ENCODE results near the gene ARL3.

ARL3 gene

DNA sequence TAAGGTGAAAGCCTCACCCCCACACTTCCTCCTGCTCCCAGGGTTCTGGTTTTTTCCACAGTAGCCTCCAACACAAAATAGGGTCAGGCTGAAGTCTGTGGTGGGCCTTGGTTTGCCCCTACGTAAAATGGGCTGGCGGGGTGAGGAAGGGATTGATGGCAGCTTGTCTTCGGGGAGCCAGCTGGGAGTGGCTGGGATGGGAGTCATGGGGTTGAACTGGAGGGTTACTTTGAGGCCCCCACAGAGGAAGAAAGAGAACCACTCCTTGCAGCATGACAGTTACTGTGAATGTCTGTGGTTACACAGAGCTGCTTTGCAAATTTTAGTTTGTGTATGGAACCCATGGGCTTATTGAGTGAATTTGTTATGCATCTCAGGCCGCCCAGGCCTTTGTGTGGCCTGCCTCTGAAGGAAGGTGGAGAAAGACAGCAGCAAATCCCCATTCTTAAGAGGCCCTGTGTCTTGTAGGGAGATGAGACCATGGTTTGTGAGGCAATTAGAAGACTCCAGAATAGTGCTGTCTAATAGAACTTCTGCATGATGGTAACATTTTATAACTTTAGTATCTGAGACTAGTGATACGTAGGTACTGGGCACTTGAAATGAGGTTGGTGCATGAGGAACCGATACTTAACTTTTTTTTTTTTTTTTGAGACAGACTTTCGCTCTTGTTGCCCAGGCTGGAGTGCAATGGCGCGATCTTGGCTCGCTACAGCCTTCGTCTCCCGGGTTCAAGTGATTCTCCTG, 61.9 kb downstream of the ARL3 start:
- Histone ChIP-seq H3K36me3 (ENCODE audit: control insufficient read depth, insufficient read depth, low read length) (peaks cover 25% of the 10 kb centered on the region), H3K27me3 (replicated peaks; ENCODE audit: control insufficient read depth, insufficient read depth, low read length) (no peaks in the 10 kb centered on the region), H3K4me3 (replicated peaks; ENCODE audit: low read depth, low read length) (peak overlapping the region; percentile 49)
- DNase-seq (ENCODE audit: extremely low read depth, insufficient read length): peak; percentile 68
- TF ChIP-seq, protein P1, sequence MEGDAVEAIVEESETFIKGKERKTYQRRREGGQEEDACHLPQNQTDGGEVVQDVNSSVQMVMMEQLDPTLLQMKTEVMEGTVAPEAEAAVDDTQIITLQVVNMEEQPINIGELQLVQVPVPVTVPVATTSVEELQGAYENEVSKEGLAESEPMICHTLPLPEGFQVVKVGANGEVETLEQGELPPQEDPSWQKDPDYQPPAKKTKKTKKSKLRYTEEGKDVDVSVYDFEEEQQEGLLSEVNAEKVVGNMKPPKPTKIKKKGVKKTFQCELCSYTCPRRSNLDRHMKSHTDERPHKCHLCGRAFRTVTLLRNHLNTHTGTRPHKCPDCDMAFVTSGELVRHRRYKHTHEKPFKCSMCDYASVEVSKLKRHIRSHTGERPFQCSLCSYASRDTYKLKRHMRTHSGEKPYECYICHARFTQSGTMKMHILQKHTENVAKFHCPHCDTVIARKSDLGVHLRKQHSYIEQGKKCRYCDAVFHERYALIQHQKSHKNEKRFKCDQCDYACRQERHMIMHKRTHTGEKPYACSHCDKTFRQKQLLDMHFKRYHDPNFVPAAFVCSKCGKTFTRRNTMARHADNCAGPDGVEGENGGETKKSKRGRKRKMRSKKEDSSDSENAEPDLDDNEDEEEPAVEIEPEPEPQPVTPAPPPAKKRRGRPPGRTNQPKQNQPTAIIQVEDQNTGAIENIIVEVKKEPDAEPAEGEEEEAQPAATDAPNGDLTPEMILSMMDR (IDR thresholded peaks at IDR 0.05; ENCODE audit: insufficient read depth, low read length, poor library complexity, severe bottlenecking): no peak

DNA sequence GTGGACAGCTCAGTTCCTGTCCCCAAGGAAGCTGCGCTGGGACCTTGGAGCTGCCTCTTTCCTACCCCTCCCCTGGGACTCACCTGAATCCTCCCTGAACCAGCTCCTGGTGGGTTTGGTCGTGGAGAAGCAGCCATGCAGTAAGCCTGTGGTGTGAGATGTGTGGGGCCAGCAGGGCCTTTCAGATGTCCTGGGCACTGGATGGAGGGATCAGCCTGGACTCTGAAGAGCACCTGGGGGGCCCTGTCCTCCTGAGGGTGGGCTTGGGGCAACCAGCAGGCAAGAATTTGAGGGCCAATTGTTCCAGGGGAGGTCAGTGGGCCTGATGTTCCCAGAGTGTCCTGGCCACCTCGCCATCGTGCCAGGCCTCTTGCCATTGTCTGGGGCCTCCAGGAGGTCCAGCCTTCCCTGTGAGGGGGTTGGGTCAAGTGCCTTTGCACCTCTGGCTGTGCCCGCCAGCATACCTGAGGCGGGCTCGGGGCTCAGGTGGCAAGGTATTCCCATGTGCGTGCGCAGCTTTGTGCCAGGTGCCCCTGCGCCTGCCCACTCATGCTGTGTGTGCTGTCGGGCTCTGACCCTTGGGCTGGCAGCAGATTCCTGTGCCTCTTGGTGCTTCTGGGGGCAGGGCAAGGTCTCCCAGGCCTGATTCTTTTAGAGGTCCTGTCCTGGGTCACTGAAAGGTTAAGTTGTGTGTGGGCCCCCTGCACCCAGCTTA, 62.6 kb downstream of the ARL3 start:
- Histone ChIP-seq H3K36me3 (ENCODE audit: control insufficient read depth, insufficient read depth, low read length) (peaks cover 21% of the 10 kb centered on the region), H3K4me3 (replicated peaks; ENCODE audit: low read depth, low read length) (peak overlapping the region; percentile 49), H3K27me3 (replicated peaks; ENCODE audit: control insufficient read depth, insufficient read depth, low read length) (no peaks in the 10 kb centered on the region)
- TF ChIP-seq, protein P1 (IDR thresholded peaks at IDR 0.05; ENCODE audit: insufficient read depth, low read length, poor library complexity, severe bottlenecking): no peak
- no peak for DNase-seq (ENCODE audit: extremely low read depth, insufficient read length)

DNA sequence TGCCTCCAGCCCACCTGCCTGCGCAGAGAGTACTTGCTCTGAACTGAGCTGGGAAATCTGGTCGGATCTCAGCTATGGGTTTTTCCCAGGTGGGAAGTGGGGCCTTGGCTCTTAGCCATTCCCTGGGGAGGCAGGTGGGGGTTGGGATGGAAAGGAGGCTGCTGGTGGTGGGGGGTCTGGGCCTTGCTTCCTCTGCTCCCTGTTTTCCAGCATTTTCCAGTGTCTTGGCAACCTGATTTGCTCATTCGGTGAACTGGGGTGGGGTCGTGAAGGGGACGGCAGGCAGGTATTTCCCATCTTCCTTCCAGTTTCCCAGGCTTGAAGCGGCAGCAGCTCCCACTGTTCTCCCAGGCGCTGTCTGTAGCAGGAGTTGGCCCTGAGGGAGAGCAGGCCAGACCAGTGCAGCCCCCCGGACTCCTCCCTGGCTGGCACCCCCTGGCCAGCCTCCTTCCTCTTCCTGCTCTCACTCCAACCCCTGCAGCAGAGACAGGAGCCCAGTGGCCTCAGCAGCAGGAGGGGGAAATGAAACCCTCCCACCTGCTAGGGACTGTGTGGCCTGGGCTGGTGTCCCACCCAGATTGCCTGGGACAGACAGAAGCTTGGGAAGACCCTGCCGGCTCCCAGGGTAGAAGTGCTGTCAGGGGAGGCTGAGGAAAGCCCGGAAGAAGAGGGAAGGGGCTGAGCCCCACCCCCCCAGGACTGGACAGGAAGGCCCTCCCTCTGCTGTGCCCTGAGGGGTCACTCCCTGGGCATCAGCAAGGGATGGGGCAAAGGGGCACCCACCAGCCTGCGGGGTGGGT, 63.3 kb downstream of the ARL3 start:
- Histone ChIP-seq H3K36me3 (ENCODE audit: control insufficient read depth, insufficient read depth, low read length) (peaks cover 16% of the 10 kb centered on the region), H3K4me3 (replicated peaks; ENCODE audit: low read depth, low read length) (peak overlapping the region; percentile 49), H3K27me3 (replicated peaks; ENCODE audit: control insufficient read depth, insufficient read depth, low read length) (no peaks in the 10 kb centered on the region)
- DNase-seq (ENCODE audit: extremely low read depth, insufficient read length): peak; percentile 43
- TF ChIP-seq, protein P1 (IDR thresholded peaks at IDR 0.05; ENCODE audit: insufficient read depth, low read length, poor library complexity, severe bottlenecking): no peak

DNA sequence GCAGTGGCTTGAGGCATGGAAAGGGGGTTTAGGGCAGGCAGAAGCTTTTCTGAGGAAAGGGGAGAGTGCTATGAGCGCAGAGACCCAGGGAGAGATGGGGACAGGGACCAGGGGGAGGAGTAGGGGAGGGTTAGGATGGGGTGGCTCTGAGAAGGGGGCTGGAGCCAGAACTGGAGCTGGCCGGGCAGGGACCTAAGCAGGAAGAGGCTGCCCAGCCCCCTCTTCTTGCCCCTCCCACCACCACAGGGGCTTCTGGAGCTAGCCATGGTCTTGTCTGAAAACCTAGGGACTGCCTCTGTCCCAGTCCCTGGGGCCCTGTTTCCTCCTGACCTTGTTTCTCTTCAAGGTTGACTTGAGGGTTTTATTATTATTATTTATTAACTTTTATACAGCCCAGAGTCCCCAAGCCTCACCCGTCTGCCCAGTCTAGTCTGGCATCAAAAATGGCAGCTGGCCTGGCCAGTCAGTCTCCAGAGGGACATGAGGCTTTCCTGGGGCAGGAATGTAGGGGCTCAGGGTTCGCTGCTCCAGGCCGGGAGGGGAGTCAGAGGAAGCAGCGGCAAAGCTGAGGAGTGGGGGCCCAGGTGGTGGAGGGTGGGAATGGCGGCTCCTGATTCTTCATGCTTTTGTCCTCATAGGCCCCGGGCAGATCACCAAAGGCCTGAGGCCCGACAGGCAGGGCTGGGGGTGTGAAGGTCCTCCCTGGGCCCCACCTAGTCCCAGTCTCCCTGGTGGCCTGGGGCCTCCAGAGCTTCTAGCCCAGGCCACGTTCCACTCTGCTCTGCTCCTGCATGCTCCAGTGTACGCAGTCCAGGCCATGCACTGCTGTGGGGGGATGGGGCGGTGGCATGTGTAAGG, 64.2 kb downstream of the ARL3 start:
- no peak for DNase-seq (ENCODE audit: extremely low read depth, insufficient read length)
- H3K27me3 ChIP-seq (replicated peaks; ENCODE audit: control insufficient read depth, insufficient read depth, low read length): no peaks in the 10 kb centered on the region
- TF ChIP-seq, protein P1 (IDR thresholded peaks at IDR 0.05; ENCODE audit: insufficient read depth, low read length, poor library complexity, severe bottlenecking): no peak
- H3K36me3 ChIP-seq (ENCODE audit: control insufficient read depth, insufficient read depth, low read length): peaks cover 11% of the 10 kb centered on the region
- H3K4me3 ChIP-seq (replicated peaks; ENCODE audit: low read depth, low read length): peak overlapping the region; percentile 78

All from GM06990 (cell line).